H1 (cell line): ENCODE data around the gene RGS11.

Source experiments
- CTCF ChIP-seq, 3 experiments: IDR thresholded peaks; 1 replicate in 2 of 3; 2 replicates in 1 of 3; pipeline versions ENCODE4 v1.5.1 to v1.6.1; 2011; ENCODE audit warnings: low read length in 3 of 3, mild to moderate bottlenecking in 3 of 3, inconsistent platforms in 2 of 3, low read depth in 1 of 3, moderate library complexity in 1 of 3; ENCODE audit not compliant: insufficient read depth in 1 of 3; ENCODE audit errors: control extremely low read depth in 1 of 3
- EP300 ChIP-seq, 2 experiments: IDR thresholded peaks; 1 replicate in 1 of 2; 2 replicates in 1 of 2; pipeline ENCODE4 v1.6.1; 2011 to 2012; ENCODE audit warnings: low read depth in 2 of 2, low read length in 2 of 2, mild to moderate bottlenecking in 2 of 2, borderline replicate concordance in 1 of 2, inconsistent platforms in 1 of 2, moderate library complexity in 1 of 2
- POLR2AphosphoS5 ChIP-seq: IDR thresholded peaks from 2 replicates; pipeline ENCODE4 v1.6.1; 2011; ENCODE audit warnings: low read depth, low read length

- TF ChIP-seq POLR2AphosphoS5 (no peak), CTCF (IDR thresholded peaks at IDR 0.05; ENCODE audit: control extremely low read depth in 1 of 3, insufficient read depth in 1 of 3, low read depth in 1 of 3, low read length in 3 of 3) (no peak), EP300 (IDR thresholded peaks at IDR 0.05; ENCODE audit: borderline replicate concordance in 1 of 2, low read depth in 2 of 2, low read length in 2 of 2) (no peak)
Measured at GRCh38 chr16:229731-230281, 45.9 kb downstream of the RGS11 start.
